ENCODE data around the gene DDX24.

- TF ChIP-seq EZH2phosphoT487 (IDR thresholded peaks at IDR 0.05; ENCODE audit: insufficient read depth, low read depth) (no peak), EZH2 (IDR thresholded peaks at IDR 0.05; ENCODE audit: insufficient read depth, poor library complexity, severe bottlenecking) (no peak)
Observed at GRCh38 chr14:94052662-94053061, 28.3 kb downstream of the DDX24 start.
